ENCODE data around the gene KCNJ15.

Gene KCNJ15

GRCh38 chr21:38268864-38269575, 12.2 kb downstream of the KCNJ15 start:
- DNase-seq: no peak

- DNase-seq: no peak
These were observed 12.8 kb downstream of the KCNJ15 start for GRCh38 chr21:38269576-38269936.

GRCh38 chr21:38272215-38272614, 15.4 kb downstream of the KCNJ15 start:
- no peak for DNase-seq

- DNase-seq: no peak
These were observed 17.2 kb downstream of the KCNJ15 start for GRCh38 chr21:38273745-38274542.

GRCh38 chr21:38277501-38278131, 20.8 kb downstream of the KCNJ15 start:
- DNase-seq: peak; percentile 82

GRCh38 chr21:38280454-38280853, 23.7 kb downstream of the KCNJ15 start:
- DNase-seq: no peak

- no peak for DNase-seq
These were observed 24.1 kb downstream of the KCNJ15 start for GRCh38 chr21:38280867-38281266.

GRCh38 chr21:38282921-38283320, 26.1 kb downstream of the KCNJ15 start:
- no peak for DNase-seq

GRCh38 chr21:38284216-38284615, 27.4 kb downstream of the KCNJ15 start:
- no peak for DNase-seq

- no peak for DNase-seq
These were observed 30.1 kb downstream of the KCNJ15 start for GRCh38 chr21:38286739-38287471.

- DNase-seq: no peak
These were observed 30.7 kb downstream of the KCNJ15 start for GRCh38 chr21:38287476-38287875.

GRCh38 chr21:38289705-38290485, 33.1 kb downstream of the KCNJ15 start:
- DNase-seq: peak; percentile 65

GRCh38 chr21:38290809-38291208, 34.0 kb downstream of the KCNJ15 start:
- no peak for DNase-seq

GRCh38 chr21:38291874-38292273, 35.1 kb downstream of the KCNJ15 start:
- no peak for DNase-seq

- no peak for DNase-seq
These were observed 36.3 kb downstream of the KCNJ15 start for GRCh38 chr21:38293113-38293512.

- no peak for DNase-seq
These were observed 37.0 kb downstream of the KCNJ15 start for GRCh38 chr21:38293765-38294164.

GRCh38 chr21:38294609-38295008, 37.8 kb downstream of the KCNJ15 start:
- DNase-seq: no peak

GRCh38 chr21:38295997-38296764, 39.4 kb downstream of the KCNJ15 start:
- DNase-seq: no peak

GRCh38 chr21:38297194-38297631, 40.4 kb downstream of the KCNJ15 start:
- peak; percentile 77 for DNase-seq

GRCh38 chr21:38297871-38298270, 41.1 kb downstream of the KCNJ15 start:
- no peak for DNase-seq

- no peak for DNase-seq
These were observed 42.0 kb downstream of the KCNJ15 start for GRCh38 chr21:38298832-38299231.

- no peak for DNase-seq
These were observed 42.9 kb downstream of the KCNJ15 start for GRCh38 chr21:38299671-38300070.
